DND-41 (cell line): Measurements from ENCODE around the gene MAP3K15.

ENCODE experiments used
- CTCF ChIP-seq: IDR thresholded peaks from 2 replicates; pipeline ENCODE4 v1.5.1; 2012; ENCODE audit warnings: borderline replicate concordance, low read length, moderate library complexity, mild to moderate bottlenecking; ENCODE audit not compliant: poor library complexity, severe bottlenecking; ENCODE audit errors: extremely low read depth
- EZH2 ChIP-seq: IDR thresholded peaks from 3 replicates; pipeline ENCODE4 v1.6.1; 2012; ENCODE audit warnings: borderline replicate concordance, low read depth, mild to moderate bottlenecking, moderate library complexity, low read length, inconsistent platforms; ENCODE audit not compliant: severe bottlenecking

- no peak for TF ChIP-seq CTCF
- no peak for TF ChIP-seq EZH2
Measured at GRCh38 chrX:19343085-19343534, 172.2 kb downstream of the MAP3K15 start.
